Mesothelial cell of epicardium (in vitro differentiated cells): ENCODE measurements around the gene SYNE1. TPM values are rescaled to one million over a fixed set of nuclear protein-coding genes. Genes with fewer than 3 reads are reported as not detected.
"Not testable (repeated sequence)": the region's sequence is repeated elsewhere in the genome, so short reads cannot be mapped to it uniquely, and the experiment has no call there.

Source experiments
- DNase-seq, 2 experiments: peaks; one replicate each; pipeline ENCODE4 v3.0.0; 2021; ENCODE audit warnings: low spot score in 2 of 2; ENCODE audit not compliant: unreplicated experiment in 2 of 2
- H3K27ac Mint-ChIP-seq: 2 replicates; pipeline ENCODE4 v1.8.0; 2021; ENCODE audit warnings: mixed read lengths
- H3K27me3 Mint-ChIP-seq: 2 replicates; pipeline ENCODE4 v1.8.0; 2021; ENCODE audit warnings: low read depth, mixed read lengths
- H3K36me3 Mint-ChIP-seq: 2 replicates; pipeline ENCODE4 v1.8.0; 2021; ENCODE audit warnings: mixed read lengths
- H3K4me1 Mint-ChIP-seq: 2 replicates; pipeline ENCODE4 v1.8.0; 2021; ENCODE audit warnings: mixed read lengths
- H3K4me3 Mint-ChIP-seq: 2 replicates; pipeline ENCODE4 v1.8.0; 2021; ENCODE audit warnings: mild to moderate bottlenecking, moderate library complexity, mixed read lengths
- H3K9me3 Mint-ChIP-seq: 2 replicates; pipeline ENCODE4 v1.8.0; 2021; ENCODE audit warnings: mixed read lengths
- CTCF ChIP-seq: fragments of 200-600 bp; sonication (generic); IDR thresholded peaks from one replicate; pipeline ENCODE4 v1.5.0; 2021; ENCODE audit warnings: antibody characterized with exemption; ENCODE audit not compliant: unreplicated experiment
- total RNA-seq: library from RNA; stranded (reverse); gene quantifications from 3 replicates; pipeline ENCODE4 v1.2.1, GENCODE V29; 2021

SYNE1 gene
- total RNA-seq, result 53.5 to 60.5 TPM (median 58.3 TPM) in 3 replicates

GRCh38 chr6:152637296-152638047 is at the start of gene SYNE1:
TSS of gene SYNE1 (minus strand) at chr6:152637362. CDS start at chr6:152628331, 9,031 bp downstream.
- no peak for DNase-seq
- H3K4me1 Mint-ChIP-seq, result peaks cover 15% of the 10 kb centered on the region
- no peaks in the 10 kb centered on the region for H3K9me3 Mint-ChIP-seq
- H3K27ac Mint-ChIP-seq, result peak within 1 kb of the TSS; percentile 31
- TF ChIP-seq CTCF, result no peak
- peak within 1 kb of the TSS; percentile 88 for H3K4me3 Mint-ChIP-seq
- H3K27me3 Mint-ChIP-seq, result peaks cover 58% of the 10 kb centered on the region
- H3K36me3 Mint-ChIP-seq, result no peaks in the 10 kb centered on the region

GRCh38 chr6:152685819-152686218 is 48.7 kb upstream of the SYNE1 start:
- H3K4me3 Mint-ChIP-seq, result no peak overlapping the region
- DNase-seq, result no peak

GRCh38 chr6:152682935-152683334 is 45.8 kb upstream of the SYNE1 start:
- not testable (repeated sequence) for H3K4me3 Mint-ChIP-seq, H3K9me3 Mint-ChIP-seq, H3K27me3 Mint-ChIP-seq, H3K36me3 Mint-ChIP-seq, DNase-seq, H3K27ac Mint-ChIP-seq, H3K4me1 Mint-ChIP-seq

More at GRCh38 chr6:152685819-152686218, 48.7 kb upstream of the SYNE1 start:
- peaks cover 7% of the 10 kb centered on the region for H3K4me1 Mint-ChIP-seq
- TF ChIP-seq CTCF, result no peak
- H3K27me3 Mint-ChIP-seq, result no peaks in the 10 kb centered on the region
- H3K9me3 Mint-ChIP-seq, result no peaks in the 10 kb centered on the region
- no peak overlapping the region for H3K27ac Mint-ChIP-seq
- no peaks in the 10 kb centered on the region for H3K36me3 Mint-ChIP-seq

GRCh38 chr6:152682141-152682540 is 45.0 kb upstream of the SYNE1 start:
- Mint-ChIP-seq H3K36me3 (no peaks in the 10 kb centered on the region), H3K27ac (no peak overlapping the region), H3K27me3 (no peaks in the 10 kb centered on the region), H3K4me1 (peaks cover 9% of the 10 kb centered on the region), H3K4me3 (no peak overlapping the region), H3K9me3 (no peaks in the 10 kb centered on the region)
- TF ChIP-seq CTCF, result no peak
- DNase-seq, result no peak

DNA sequence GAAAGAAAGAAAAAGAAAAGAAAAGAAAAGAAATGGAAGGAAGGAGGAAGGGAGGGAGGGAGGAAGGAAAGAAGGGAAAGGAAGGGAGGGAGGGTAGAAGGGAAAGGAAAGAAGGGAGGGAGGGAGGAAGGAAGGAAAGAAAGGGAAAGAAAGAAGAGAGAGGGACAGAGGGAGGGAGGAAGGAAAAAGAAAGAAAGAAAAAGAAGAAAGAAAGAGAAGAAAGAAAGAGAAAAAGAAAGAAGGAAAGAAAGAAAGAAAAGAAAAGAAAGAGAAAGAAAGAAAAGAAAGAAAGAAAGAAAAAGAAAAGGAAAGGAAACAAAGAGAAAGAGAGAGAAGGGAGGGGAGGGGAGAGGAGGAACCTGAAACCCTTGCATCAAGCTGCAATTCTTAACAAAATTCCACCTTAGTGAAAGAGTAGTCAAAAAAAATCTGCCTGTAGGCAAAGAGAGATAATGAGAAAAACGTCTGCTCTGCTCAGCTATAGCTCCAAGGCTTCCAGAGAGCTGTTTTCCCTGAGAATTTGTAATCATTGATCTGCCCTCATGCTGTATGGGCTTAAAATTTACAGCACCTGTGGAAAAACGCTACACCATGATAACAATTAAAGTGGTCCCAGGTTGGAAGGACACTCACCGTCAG is 43.8 kb upstream of the SYNE1 start:
- Mint-ChIP-seq H3K27ac (no peak overlapping the region), H3K4me1 (peaks cover 9% of the 10 kb centered on the region), H3K36me3 (no peaks in the 10 kb centered on the region), H3K4me3 (no peak overlapping the region), H3K27me3 (no peaks in the 10 kb centered on the region), H3K9me3 (no peaks in the 10 kb centered on the region)
- DNase-seq, result no peak
- no peak for TF ChIP-seq CTCF

GRCh38 chr6:152680151-152680550 is 43.0 kb upstream of the SYNE1 start:
- no peak for TF ChIP-seq CTCF
- Mint-ChIP-seq H3K9me3 (peaks cover 4% of the 10 kb centered on the region), H3K27ac (no peak overlapping the region), H3K27me3 (no peaks in the 10 kb centered on the region), H3K4me1 (peaks cover 9% of the 10 kb centered on the region), H3K4me3 (no peak overlapping the region), H3K36me3 (no peaks in the 10 kb centered on the region)
- DNase-seq, result no peak
